Measurements from ENCODE around the gene RPL3. TPM values are rescaled to one million over a fixed set of nuclear protein-coding genes. Genes with fewer than 3 reads are reported as not detected.

Gene RPL3
- total RNA-seq, 1 donor from 2014 or later, result 2,433 TPM

- TF ChIP-seq, protein P1, sequence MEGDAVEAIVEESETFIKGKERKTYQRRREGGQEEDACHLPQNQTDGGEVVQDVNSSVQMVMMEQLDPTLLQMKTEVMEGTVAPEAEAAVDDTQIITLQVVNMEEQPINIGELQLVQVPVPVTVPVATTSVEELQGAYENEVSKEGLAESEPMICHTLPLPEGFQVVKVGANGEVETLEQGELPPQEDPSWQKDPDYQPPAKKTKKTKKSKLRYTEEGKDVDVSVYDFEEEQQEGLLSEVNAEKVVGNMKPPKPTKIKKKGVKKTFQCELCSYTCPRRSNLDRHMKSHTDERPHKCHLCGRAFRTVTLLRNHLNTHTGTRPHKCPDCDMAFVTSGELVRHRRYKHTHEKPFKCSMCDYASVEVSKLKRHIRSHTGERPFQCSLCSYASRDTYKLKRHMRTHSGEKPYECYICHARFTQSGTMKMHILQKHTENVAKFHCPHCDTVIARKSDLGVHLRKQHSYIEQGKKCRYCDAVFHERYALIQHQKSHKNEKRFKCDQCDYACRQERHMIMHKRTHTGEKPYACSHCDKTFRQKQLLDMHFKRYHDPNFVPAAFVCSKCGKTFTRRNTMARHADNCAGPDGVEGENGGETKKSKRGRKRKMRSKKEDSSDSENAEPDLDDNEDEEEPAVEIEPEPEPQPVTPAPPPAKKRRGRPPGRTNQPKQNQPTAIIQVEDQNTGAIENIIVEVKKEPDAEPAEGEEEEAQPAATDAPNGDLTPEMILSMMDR (IDR thresholded peaks at IDR 0.05; ENCODE audit: unreplicated experiment), result no peak
- no peaks in the 10 kb centered on the region for H3K27me3 Mint-ChIP-seq
- H3K9me3 Mint-ChIP-seq (ENCODE audit: low read depth), result no peaks in the 10 kb centered on the region
- no peak overlapping the region for H3K27ac Mint-ChIP-seq
- peaks cover 14% of the 10 kb centered on the region for H3K4me1 Mint-ChIP-seq (ENCODE audit: low read depth)
- no peak for DNase-seq (ENCODE audit: low spot score, unreplicated experiment)
- no peak overlapping the region for H3K4me3 Mint-ChIP-seq (ENCODE audit: low read depth)
- H3K36me3 Mint-ChIP-seq (ENCODE audit: insufficient read depth), result peaks cover 11% of the 10 kb centered on the region
Observed at GRCh38 chr22:39355080-39355479, 35.7 kb upstream of the RPL3 start.

DNA sequence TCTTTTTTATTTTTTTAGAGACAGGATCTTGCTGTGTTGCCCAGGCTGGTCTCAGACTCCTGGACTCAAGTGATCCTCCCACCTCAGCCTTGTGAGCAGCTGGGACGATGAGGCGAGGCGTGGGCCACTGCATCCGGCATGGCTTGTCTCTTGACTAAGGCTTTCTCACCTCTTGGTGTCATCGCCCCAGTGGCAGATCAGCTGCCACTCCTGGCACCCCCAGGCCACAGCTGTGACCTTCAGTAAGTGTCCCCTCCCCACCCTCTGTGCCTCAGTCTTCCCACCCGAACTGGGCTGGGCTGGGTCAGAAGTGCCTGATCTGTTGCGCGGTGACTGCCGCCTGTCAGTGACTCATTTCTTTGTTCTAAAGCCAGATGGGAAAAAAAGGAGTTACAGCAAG, 33.9 kb upstream of the RPL3 start:
- H3K27ac Mint-ChIP-seq, result no peak overlapping the region
- TF ChIP-seq, protein P1 (IDR thresholded peaks at IDR 0.05; ENCODE audit: unreplicated experiment), result no peak
- H3K4me1 Mint-ChIP-seq (ENCODE audit: low read depth), result peaks cover 18% of the 10 kb centered on the region
- H3K9me3 Mint-ChIP-seq (ENCODE audit: low read depth), result no peaks in the 10 kb centered on the region
- peaks cover 4% of the 10 kb centered on the region for H3K36me3 Mint-ChIP-seq (ENCODE audit: insufficient read depth)
- no peak overlapping the region for H3K4me3 Mint-ChIP-seq (ENCODE audit: low read depth)
- no peaks in the 10 kb centered on the region for H3K27me3 Mint-ChIP-seq
- no peak for DNase-seq (ENCODE audit: low spot score, unreplicated experiment)

DNA sequence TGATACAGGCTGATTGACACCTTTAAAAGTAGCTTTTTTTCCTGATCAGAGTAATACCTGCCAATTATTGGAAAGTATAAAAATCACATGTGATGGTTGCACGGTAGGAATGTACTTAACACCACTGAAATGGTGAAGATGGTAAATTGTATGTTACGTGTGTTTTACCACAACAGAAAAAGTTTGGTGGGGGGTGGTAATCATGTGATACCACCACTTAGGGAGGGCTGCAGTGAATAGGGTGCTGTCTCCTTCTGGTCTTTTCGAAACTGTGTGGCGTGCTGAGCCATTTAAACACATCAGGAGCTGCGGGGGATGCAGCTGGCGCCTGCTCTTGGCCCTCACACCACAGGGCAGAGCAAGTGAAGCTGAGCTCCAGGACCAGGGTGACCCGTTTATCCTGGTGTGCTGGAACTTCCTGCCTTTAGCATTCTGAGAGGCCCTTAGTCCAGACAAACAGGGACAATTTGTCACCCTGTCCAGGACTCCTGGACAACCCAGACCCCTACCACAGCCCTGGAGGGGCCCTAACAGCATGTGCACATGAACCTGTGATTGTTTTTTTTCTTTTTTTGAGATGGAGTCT, 33.0 kb upstream of the RPL3 start:
- Mint-ChIP-seq H3K36me3 (ENCODE audit: insufficient read depth) (peaks cover 2% of the 10 kb centered on the region), H3K4me3 (ENCODE audit: low read depth) (no peak overlapping the region), H3K9me3 (ENCODE audit: low read depth) (no peaks in the 10 kb centered on the region), H3K4me1 (ENCODE audit: low read depth) (peaks cover 18% of the 10 kb centered on the region), H3K27me3 (no peaks in the 10 kb centered on the region), H3K27ac (no peak overlapping the region)
- TF ChIP-seq, protein P1 (IDR thresholded peaks at IDR 0.05; ENCODE audit: unreplicated experiment), result no peak
- no peak for DNase-seq (ENCODE audit: low spot score, unreplicated experiment)

DNA sequence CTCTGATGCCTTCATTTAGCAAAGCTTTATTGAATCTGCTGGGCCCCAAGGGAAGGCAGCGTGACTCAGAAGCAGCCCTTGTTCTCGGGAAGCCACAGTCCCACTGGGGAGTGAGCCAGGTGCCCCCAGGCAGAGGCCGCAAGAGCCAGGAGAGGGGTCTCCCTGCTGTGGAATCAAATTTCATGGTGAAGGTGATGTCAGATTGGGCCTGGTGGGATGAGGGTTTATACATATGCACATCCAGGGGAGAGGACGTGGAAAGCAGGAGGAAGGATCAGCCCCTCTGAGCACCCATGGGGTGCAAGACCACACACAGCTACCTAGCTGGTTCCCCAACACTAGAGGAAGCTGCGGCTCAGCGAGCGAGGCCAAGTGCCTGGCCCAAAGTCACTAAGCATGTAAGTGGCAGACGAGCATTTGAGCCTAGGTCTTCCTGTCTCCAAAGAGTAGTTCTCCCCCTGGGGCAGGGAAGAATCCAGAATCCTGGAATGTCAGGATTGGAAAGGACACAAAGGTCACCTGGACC, 32.3 kb upstream of the RPL3 start:
- Mint-ChIP-seq H3K27ac (peak overlapping the region; percentile 8), H3K9me3 (ENCODE audit: low read depth) (no peaks in the 10 kb centered on the region), H3K27me3 (no peaks in the 10 kb centered on the region), H3K36me3 (ENCODE audit: insufficient read depth) (peaks cover 2% of the 10 kb centered on the region), H3K4me1 (ENCODE audit: low read depth) (peaks cover 18% of the 10 kb centered on the region), H3K4me3 (ENCODE audit: low read depth) (peak overlapping the region; percentile 85)
- TF ChIP-seq, protein P1 (IDR thresholded peaks at IDR 0.05; ENCODE audit: unreplicated experiment), result no peak
- no peak for DNase-seq (ENCODE audit: low spot score, unreplicated experiment)

- Mint-ChIP-seq H3K27me3 (no peaks in the 10 kb centered on the region), H3K36me3 (ENCODE audit: insufficient read depth) (no peaks in the 10 kb centered on the region), H3K4me1 (ENCODE audit: low read depth) (peaks cover 16% of the 10 kb centered on the region), H3K9me3 (ENCODE audit: low read depth) (no peaks in the 10 kb centered on the region), H3K4me3 (ENCODE audit: low read depth) (peak overlapping the region; percentile 85), H3K27ac (no peak overlapping the region)
- TF ChIP-seq, protein P1 (IDR thresholded peaks at IDR 0.05; ENCODE audit: unreplicated experiment), result no peak
- no peak for DNase-seq (ENCODE audit: low spot score, unreplicated experiment)
Observed at GRCh38 chr22:39350757-39351688, 31.6 kb upstream of the RPL3 start.

Measured in progenitor cell of endocrine pancreas (in vitro differentiated cells).